HG02884 (cell line): Measurements from ENCODE around the gene SVEP1.

ENCODE experiments used
- ATAC-seq: cut with Tn5 transposase; IDR thresholded peaks from one replicate; pipeline ENCODE4 v1.9.1; 2021; ENCODE audit warnings: mild to moderate bottlenecking, moderate library complexity; ENCODE audit not compliant: unreplicated experiment

SVEP1 gene

DNA sequence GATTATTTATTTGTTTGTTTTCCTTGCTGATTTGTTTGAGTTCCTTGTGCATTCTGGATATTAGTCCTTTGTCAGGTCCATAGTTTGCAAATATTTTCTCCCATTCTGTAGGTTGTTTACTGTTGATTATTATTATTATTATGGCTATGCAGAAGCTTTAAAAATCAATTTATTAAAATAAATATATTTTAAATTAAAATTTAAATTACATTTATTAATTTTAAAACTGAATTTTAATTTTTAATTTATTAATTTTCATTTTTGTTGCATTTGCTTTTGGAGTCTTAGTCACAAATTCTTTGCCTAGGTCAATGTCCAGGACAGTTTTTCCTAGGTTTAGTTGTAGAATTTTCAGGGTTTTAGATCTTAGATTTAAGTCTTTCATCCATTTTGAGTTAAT, 50.9 kb downstream of the SVEP1 start:
- ATAC-seq = no peak

DNA sequence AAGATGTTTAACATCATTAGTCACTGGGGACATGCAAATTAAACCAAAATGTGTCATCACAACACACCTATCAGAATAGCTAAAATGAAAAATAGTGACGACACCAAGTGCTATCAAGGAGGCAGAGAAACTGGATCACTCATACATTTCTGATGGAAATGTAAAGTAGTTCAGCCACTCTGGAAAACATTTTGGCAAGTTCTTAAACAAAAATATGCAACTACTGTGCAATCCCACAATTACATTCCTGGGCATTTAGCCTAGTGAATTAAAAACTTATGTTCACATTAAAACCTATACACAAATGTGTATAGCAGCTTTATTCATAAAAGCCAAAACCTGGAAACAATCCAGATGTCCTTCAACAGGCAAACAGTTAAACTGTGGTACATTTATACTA, 53.1 kb downstream of the SVEP1 start:
- no peak for ATAC-seq

DNA sequence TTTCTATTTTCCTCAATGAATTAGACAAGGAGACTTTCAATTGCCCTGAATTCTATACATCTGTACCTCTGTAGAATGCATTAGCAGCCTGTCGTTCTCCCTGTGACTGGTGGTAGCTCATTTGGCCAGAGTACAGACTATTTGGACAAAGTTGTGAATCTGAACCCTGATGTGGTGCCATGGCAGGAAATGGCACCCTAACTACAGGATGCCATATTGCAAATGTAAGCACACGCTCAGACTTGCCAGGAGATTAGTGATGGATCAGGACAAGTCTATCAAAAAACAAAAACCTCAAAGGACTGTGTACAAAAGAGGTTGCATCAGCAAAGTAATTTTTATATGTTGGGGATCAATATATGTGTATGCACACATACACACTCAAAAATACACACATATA, 58.3 kb downstream of the SVEP1 start:
- no peak for ATAC-seq

DNA sequence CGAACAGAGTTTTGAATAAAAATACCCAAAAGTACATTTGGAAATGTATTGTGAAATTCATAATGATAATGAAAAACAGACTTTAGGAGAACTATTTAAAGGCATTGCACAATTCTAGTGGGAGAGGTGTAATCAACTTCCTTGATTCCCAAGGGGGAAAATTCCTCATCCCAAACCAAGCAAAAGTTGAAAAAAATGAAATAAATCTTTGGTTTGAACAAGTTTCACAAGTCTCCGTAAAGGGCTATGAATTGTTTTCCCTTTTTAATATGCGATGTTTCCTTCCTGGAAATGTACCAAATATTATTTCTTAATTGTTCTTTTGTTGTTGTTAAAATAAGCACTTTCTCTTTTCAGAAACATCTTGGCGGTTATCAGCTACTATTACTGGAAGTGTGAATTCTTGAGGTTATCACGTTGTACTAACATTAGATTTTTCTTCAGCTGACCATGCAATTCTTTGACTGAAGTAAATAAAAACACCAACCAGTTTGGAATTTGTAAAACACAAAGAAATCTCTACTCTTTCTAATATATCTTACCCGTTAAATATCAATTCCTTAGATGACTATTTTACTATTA, 59.3 kb downstream of the SVEP1 start:
- no peak for ATAC-seq

DNA sequence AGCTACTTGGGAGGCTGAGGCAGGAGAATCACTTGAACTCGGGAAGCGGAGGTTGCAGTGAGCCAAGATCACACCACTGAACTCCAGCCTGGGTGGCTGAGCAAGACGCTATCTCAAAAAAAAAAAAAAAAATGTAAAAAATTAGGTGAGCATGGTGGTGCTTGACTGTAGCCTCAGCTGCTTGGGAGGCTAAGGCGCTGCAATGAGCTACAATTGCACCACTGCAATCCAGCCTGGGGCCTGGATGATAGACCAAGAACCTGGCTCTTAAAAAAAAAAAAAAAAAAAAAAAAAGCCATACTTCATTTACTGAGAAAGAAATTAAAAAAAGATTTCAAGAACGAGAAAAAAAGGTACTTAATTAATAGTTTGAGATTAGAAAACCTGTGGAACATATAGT, 62.1 kb downstream of the SVEP1 start:
- ATAC-seq = no peak

DNA sequence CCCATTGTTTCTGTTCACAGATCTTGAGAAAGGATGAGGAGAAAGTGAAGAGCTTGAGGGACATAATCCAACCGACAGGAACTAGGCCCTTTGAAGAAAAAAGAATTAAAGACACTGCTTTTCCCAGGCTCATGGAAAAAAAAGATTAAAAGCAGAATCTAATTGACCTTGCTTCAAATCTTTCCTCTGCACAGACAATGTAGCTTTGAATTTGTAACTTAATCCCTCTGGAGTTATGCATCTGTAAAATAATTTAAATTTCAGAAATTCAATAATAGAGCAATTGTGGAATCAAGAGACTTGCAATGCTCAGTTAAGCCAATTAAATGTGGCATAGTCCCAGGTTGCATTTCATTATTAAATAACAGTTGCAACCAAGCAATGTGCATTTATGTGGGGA, 64.6 kb downstream of the SVEP1 start:
- no peak for ATAC-seq

DNA sequence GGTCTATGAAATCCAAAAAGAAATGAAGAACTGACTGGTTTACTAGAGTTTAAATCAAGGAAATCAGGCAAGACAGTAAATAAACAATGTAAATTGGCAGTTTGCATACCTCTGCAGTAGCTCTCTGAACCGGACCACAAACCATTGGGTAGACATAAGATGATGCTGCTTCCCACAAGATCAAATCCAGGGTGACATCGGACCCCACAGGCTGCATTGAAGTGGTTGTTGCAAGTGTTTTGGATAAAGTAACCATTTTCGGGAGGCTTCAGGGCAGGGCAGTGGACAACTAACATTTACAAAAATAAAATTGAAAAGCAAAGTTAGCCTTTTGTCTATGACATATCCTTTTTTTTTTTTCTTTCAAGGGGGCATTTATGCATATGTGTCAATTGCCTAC, 66.7 kb downstream of the SVEP1 start:
- ATAC-seq = no peak

DNA sequence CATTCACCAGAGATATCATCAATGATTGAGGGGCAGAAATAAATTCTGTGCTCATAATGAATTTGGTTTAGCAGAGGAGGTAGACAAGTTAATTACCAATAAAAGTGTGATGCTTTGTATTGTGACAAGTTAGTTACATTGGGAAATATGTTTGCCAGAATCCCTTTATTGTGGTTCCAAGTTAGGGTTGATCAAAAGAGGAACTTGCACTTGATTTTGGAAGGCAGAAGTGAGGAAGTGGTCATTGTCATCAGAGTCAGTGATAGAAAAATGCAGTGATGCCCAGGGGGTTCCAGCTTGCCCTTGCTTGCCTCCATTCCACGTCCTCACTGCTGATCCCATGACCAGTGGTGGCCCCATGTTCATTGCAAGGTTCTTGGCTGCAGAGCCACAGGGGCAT, 69.7 kb downstream of the SVEP1 start:
- ATAC-seq = no peak

DNA sequence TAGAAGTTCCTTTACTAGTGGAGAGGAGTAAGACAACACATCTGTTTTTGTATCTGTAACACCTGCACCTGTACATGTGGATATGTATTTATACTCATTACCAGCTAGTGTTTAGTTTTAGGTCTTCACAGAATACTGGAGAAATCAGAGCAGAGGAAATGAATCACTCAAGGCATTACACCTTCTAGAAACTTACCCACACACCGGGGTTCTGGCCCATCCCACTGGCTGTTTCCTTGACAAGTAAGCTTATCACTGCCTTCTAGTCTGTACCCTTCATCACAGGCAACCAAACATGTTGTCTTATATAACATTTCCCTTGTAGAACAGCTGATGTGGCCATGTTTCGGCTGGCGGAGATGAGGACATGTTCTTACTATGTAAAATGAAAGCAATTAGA, 76.7 kb downstream of the SVEP1 start:
- no peak for ATAC-seq

DNA sequence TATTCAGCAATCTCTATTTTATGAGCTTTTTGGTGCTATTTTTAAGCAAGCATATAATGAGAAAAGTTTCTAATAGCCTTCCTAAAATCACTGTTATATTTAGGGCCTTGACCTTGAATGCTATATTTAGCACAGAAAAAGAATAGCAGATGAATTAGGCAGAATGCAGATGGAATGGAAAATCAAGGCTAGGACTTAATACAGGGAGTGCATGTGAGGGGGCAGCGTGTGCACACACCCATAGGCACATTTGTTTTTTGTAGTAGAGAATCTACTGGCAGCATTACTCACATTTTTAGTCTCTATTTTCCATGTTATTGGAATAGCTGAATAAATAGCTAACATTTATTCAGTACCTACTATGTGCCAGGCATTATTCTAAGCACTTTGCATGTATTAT, 79.9 kb downstream of the SVEP1 start:
- no peak for ATAC-seq

DNA sequence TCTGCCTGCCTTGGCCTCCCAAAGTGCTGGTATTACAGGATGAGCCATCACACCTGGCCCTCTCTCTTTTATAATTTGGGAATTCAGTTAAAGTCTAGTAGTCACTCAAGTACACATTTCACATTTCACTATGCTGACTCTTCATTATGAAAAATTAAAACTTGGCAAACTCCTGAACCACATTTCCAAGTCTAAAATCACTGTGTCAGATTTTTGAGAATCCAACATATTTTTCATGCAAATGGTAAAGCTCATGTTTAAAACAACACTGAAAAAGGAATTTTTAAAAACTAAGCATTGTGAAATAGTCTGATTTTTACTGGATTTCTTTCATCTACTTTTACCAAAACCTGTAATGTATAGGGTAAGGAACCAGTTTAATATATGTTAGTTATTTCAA, 92.3 kb downstream of the SVEP1 start:
- ATAC-seq = no peak

DNA sequence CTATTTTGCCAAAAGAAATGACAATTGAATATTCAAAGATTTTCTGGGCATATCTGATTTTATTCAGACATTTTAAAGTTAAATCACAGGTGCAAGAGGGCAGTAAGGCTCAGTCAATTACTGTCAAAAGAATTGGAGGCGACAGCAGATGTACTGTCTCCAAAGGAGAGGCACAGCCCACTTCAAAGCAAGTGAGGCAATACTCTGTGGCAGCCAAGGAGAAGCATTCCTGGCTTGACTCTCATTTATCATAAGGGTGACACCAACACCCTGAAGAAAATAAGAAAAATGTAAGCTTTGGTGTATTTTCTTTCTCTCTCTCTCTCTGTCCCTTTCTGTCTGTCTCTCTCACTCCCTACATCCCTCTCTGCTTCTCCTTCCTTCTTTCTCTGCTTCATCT, 93.3 kb downstream of the SVEP1 start:
- no peak for ATAC-seq

DNA sequence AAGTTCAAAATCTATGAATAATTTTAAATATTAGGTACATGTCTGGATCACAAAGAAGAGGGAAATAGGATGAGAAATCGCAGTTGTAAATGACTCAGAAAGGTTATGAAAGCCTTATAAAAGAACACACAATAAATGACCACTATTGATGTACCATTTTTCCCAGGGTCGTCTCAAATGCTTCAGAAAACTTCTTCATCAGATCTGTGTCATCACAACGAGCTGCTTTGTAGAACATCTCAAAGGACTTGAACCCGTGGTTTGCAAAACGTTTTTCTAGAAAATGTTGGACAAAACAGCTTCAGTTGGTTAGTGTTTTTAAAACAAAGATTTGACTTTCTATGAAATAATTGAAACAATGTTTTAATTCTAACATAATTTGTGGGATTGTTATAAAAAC, 100.1 kb downstream of the SVEP1 start:
- ATAC-seq = no peak

DNA sequence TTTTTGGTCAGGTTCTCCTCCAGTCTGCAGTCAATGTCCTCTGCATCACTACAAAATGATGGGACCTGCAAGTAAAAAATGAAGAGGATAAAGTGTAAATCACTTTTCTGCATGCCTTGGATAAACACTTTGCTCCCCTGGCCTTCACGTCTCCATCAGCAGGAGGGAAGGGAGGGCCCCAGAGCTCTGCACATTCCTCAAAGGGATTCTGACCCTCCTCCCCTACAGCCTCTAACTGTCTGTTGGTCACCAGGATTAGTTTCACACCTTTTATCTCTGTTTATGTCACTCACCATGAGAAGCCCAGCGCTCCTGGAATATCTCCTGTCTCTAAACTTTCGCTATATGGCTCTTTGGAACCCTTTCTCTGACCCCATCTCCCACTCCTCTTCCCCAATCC, 103.3 kb downstream of the SVEP1 start:
- ATAC-seq = no peak

DNA sequence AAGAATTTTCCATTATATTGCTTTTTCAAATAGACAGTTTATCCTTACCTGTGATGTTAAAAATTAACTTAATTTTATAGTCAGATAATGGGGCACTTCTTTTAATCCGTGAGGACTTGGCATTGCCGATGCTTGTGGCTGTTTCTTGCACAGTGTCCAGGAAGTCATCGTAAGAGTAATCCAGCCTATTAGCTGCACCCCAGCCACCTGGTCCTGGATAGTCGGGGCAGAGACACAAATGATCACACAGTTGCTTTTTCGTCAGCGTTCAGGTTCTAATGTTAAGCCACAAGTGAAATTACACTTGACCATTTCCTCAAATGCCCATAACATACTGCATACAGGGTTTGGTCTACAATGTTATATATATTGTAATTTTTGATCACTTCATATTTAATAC, 107.4 kb downstream of the SVEP1 start:
- ATAC-seq = no peak

DNA sequence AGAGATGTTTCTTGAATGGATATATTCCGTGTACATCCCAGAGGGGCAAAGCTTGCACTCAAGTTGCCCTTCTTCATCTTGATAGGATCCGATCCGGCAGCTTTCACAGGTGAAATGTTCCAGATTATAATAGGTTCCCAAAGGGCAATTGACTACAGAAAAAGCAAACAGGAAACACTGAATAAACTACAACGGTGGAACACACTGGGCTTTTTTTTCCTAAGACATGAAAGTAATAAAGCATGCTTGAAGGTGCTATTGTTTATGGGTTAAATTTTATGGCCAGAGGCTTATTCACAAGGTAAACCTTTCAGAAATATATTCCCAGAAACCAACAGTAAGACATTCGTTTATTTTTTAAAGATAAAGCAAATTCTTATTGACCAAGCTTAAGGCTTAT, 110.6 kb downstream of the SVEP1 start:
- ATAC-seq = no peak

DNA sequence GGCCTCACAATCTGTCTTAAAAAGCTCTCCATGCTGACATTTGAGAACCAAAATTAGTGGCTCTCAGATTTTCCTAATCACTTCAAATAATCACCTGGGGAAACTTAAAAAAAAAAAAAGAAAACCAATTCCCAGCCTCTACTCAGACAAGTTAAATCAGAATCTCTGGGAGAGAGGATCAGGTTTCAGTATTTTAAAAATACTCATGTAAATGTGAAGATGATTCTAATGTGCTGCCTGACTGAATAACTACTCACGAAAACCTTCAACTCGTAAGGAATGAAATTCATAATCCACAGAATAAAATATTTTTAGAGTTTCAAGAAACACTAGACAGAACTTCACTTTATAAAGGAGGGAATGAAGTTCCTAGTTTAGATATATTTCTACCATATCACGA, 114.4 kb downstream of the SVEP1 start:
- ATAC-seq = no peak

DNA sequence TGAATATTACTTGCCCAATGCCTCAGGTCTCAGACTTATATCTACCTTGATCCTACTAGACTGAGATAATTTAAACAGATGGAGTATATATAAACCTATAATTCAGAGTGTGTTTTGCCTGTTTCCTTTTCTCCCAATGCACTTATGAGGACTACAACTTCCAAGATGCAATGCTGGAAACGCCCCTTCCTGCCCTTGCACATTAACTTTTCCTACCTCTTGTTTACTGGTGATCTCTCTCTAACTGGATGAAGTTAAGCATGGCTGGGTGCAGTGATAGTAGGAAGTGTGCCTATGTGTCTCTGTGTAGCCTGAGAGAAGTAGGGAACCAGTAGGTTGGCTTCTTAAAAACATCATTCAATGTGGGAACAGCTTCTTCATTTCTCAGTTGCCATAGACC, 115.2 kb downstream of the SVEP1 start:
- no peak for ATAC-seq

DNA sequence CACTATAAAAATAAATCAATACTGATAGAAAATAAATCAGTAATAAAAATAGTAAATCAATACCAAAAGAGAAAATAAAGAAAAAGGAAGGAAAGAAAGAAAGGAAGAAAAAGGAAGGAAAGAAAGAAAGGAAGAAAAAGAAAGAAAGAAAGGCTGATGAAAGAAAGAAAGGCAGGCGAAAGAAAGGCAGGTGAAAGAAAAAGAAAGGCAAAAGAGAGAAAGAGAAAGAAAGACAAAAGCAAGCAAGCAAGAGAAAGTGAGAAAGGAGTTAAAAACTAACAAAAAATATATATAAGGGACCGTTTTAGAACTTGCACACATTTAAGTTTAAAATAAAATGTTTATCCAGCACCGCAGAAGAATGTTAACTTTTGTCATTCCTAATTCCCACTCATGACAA, 116.0 kb downstream of the SVEP1 start:
- ATAC-seq = no peak

DNA sequence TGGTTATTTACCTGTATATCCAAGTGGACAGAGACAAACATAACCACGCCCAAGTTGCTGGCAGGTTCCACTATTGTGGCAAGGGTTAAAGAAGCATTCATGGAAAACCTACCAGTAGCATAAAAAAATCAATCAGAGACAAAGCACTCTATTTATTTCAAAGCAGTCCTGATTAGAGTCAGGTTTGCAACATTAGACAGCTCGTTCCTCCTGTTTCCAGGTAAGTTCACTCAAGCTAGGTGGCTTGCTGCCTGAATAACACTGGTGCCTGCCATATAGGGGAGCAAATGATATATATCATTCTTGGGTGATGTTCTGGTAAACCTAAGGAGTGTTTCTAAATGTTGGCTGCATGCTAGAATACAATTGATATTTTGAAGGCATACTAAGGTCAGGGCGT, 122.3 kb downstream of the SVEP1 start:
- ATAC-seq = no peak

DNA sequence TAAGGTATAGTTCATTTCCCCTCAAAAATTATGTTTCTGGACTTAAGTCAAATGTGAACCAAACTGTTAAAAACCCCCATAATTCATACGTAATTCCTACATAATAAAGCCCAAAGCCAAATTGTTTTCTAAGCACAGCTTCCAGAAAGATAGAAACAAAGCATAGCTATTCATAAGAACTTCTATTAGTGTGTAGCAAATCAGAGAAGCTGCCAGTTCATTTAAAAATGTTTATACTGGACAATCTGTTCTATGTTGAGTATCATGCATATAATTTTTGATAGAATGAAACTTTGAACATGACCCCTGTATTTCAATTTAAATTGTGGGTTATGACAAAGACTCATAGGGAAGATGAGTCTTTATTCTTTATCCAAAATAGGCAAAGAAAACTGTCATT, 122.9 kb downstream of the SVEP1 start:
- ATAC-seq = no peak

DNA sequence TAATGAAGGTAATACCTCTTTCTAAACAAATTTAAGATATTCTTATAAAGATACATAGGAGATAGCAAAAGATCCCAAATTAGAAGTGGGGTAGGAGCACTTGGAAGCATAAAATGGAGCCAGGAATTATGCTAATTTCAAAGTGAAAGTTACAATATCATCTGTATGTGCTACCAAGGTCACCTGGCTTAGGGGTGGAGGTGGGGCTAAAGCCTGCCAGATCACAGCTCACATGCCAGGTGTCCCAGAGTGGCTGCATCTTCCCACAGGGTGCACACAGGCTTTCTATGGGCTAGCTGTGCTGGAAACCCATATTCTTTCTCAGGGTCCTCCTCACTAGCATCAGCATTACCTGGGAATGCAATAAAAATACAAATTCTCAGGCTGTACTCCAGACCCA, 123.7 kb downstream of the SVEP1 start:
- ATAC-seq = no peak

DNA sequence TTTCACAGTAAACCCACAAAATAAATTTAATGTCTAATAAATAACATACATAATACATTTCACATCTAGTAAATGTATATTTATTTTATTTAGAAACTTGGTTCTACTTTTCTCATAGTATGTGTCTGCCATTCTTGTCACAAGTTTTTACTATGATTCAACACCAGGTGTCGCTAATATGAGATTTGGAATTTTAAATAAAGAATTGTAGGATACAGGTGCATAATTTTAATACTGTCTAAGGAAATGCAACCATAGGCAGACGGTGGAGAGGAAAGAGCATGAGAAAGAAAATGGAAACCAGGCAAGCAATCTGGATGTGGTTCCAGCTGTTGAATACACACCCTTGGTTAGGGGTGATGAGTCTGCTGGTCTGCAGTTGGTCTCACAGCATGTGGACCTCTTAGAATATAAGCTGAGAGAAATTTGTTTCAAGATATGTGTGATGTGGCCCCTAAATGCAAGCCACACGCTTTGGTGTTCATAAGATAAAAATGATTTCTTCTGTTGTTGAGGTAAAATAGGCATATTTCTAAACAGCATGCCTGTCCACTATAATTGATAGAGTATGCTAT, 127.2 kb downstream of the SVEP1 start:
- ATAC-seq = no peak
